CD14-positive monocyte (primary cell): ENCODE measurements around the gene RPS6KA5. TPM values are rescaled to one million over a fixed set of nuclear protein-coding genes. Genes with fewer than 3 reads are reported as not detected.

Source experiments
- DNase-seq, 3 donors: peaks; one replicate each; pipeline ENCODE4 v3.0.0-alpha.2; 2011 to 2022
- H2AFZ ChIP-seq: 2 replicates; pipeline ENCODE4 v1.6.0; 2012; ENCODE audit warnings: mild to moderate bottlenecking, low read depth, low read length, inconsistent platforms; ENCODE audit not compliant: insufficient read depth, poor library complexity, severe bottlenecking
- H3K27ac ChIP-seq, 2 donors: 1 replicate in 1 of 2; 2 replicates in 1 of 2; pipeline ENCODE4 v1.5.1; 2012 to 2013; ENCODE audit warnings: low read length in 2 of 2, control low read depth in 1 of 2, inconsistent platforms in 1 of 2, low read depth in 1 of 2, mild to moderate bottlenecking in 1 of 2
- H3K27me3 ChIP-seq, 2 donors: one replicate each; pipeline versions ENCODE4 v1.6.0 to v1.6.1; 2011 to 2013; ENCODE audit warnings: low read length in 2 of 2; ENCODE audit not compliant: control insufficient read depth in 2 of 2, insufficient read depth in 2 of 2
- H3K36me3 ChIP-seq, 2 donors: replicated peaks in 1 of 2; 1 replicate in 1 of 2; 2 replicates in 1 of 2; pipeline versions ENCODE4 v1.5.1 to v1.6.1; 2012 to 2013; ENCODE audit warnings: low read length in 2 of 2, control low read depth in 1 of 2, inconsistent platforms in 1 of 2, mild to moderate bottlenecking in 1 of 2; ENCODE audit not compliant: insufficient read depth in 2 of 2, control insufficient read depth in 1 of 2
- H3K4me1 ChIP-seq, 2 donors: 1 replicate in 1 of 2; 2 replicates in 1 of 2; pipeline versions ENCODE4 v1.5.1 to v1.6.1; 2012 to 2013; ENCODE audit warnings: low read length in 2 of 2, control low read depth in 1 of 2, inconsistent platforms in 1 of 2, mild to moderate bottlenecking in 1 of 2, moderate library complexity in 1 of 2; ENCODE audit not compliant: insufficient read depth in 2 of 2, control insufficient read depth in 1 of 2
- H3K4me2 ChIP-seq: replicated peaks from 2 replicates; pipeline ENCODE3; 2012; ENCODE audit warnings: low read length, moderate library complexity, mild to moderate bottlenecking; ENCODE audit not compliant: poor library complexity, severe bottlenecking; ENCODE audit errors: extremely low read depth
- H3K4me3 ChIP-seq, 3 experiments: fragments of 200-600 bp in 1 of 3; sonication (generic) in 1 of 3; replicated peaks in 1 of 3; 1 replicate in 2 of 3; 2 replicates in 1 of 3; pipeline ENCODE4 v1.5.1; 2011 to 2013; ENCODE audit warnings: low read length in 3 of 3, mild to moderate bottlenecking in 3 of 3, control low read depth in 2 of 3, low read depth in 2 of 3, inconsistent platforms in 1 of 3, moderate library complexity in 1 of 3
- H3K79me2 ChIP-seq: 2 replicates; pipeline ENCODE4 v1.6.0; 2012; ENCODE audit warnings: mild to moderate bottlenecking, control low read depth, inconsistent platforms, low read length, moderate library complexity; ENCODE audit not compliant: insufficient read depth
- H3K9ac ChIP-seq: 2 replicates; pipeline ENCODE4 v1.6.0; 2017; ENCODE audit warnings: low read length, mild to moderate bottlenecking; ENCODE audit not compliant: insufficient read depth, poor library complexity, severe bottlenecking
- H3K9me3 ChIP-seq, 2 donors: replicated peaks in 1 of 2; 1 replicate in 1 of 2; 2 replicates in 1 of 2; pipeline versions ENCODE4 v1.5.1 to v1.6.1; 2012 to 2013; ENCODE audit warnings: low read length in 2 of 2, control low read depth in 1 of 2; ENCODE audit not compliant: control insufficient read depth in 1 of 2, insufficient read depth in 1 of 2
- H4K20me1 ChIP-seq: 2 replicates; pipeline ENCODE4 v1.6.0; 2012; ENCODE audit warnings: mild to moderate bottlenecking, low read length, control low read depth, moderate library complexity; ENCODE audit not compliant: insufficient read depth
- H3K27ac Mint-ChIP-seq, 7 donors: one replicate each; pipeline ENCODE4 v1.8.0; 2020; ENCODE audit warnings: mild to moderate bottlenecking in 7 of 7, mixed read lengths in 7 of 7, moderate library complexity in 6 of 7, inconsistent platforms in 2 of 7
- H3K27me3 Mint-ChIP-seq, 3 donors: one replicate each; pipeline ENCODE4 v1.8.0; 2021 to 2022; ENCODE audit warnings: low read depth in 3 of 3, mild to moderate bottlenecking in 3 of 3, mixed read lengths in 3 of 3, moderate library complexity in 3 of 3, inconsistent platforms in 1 of 3
- H3K36me3 Mint-ChIP-seq, 2 donors: one replicate each; pipeline ENCODE4 v1.8.0; 2020; ENCODE audit warnings: mixed read lengths in 2 of 2, inconsistent platforms in 1 of 2, mild to moderate bottlenecking in 1 of 2
- H3K4me1 Mint-ChIP-seq: one replicate; pipeline ENCODE4 v1.8.0; 2020; ENCODE audit warnings: mild to moderate bottlenecking, mixed read lengths
- H3K4me3 Mint-ChIP-seq, 2 donors: one replicate each; pipeline ENCODE4 v1.8.0; 2020; ENCODE audit warnings: mild to moderate bottlenecking in 2 of 2, mixed read lengths in 2 of 2, moderate library complexity in 1 of 2
- H3K9me3 Mint-ChIP-seq, 7 donors: one replicate each; pipeline ENCODE4 v1.8.0; 2020 to 2022; ENCODE audit warnings: mixed read lengths in 7 of 7, mild to moderate bottlenecking in 6 of 7, moderate library complexity in 6 of 7, inconsistent platforms in 2 of 7
- WGBS: methylation state at CpG from one replicate; pipeline ENCODE4 v1.1.5; 2013; ENCODE audit warnings: missing lambda C conversion rate; ENCODE audit not compliant: insufficient coverage; 5-methylcytosine and 5-hydroxymethylcytosine counted together
- intact Hi-C, 2 donors: fragments of 100-400 bp; cut with micrococcal nuclease; formaldehyde crosslinking; loops; one replicate each; pipeline versions ENCODE4 v1.15.0 to v1.15.1; 2023
- polyA plus RNA-seq, 3 donors: library from polyadenylated mRNA; depleted of rRNA in 1 of 3; unstranded in 2 of 3; stranded (reverse) in 1 of 3; fragments of 300-500 nt in 2 of 3; fragments of >200 nt in 1 of 3; fragmentation: Illumina TruSeq in 2 of 3; gene quantifications; 1 replicate in 2 of 3; 2 replicates in 1 of 3; pipeline ENCODE4 v1.2.3, GENCODE V29; 2012 to 2021
- TF ChIP-seq, protein P1 (sequence below): fragments of 200-600 bp; IDR thresholded peaks from one replicate; pipeline ENCODE4 v1.8.0; 2022; ENCODE audit warnings: antibody characterized with exemption, mild to moderate bottlenecking

Gene RPS6KA5
- polyA plus RNA-seq, 3 donors = 4.4 to 10.1 (median 7.9) TPM

DNA sequence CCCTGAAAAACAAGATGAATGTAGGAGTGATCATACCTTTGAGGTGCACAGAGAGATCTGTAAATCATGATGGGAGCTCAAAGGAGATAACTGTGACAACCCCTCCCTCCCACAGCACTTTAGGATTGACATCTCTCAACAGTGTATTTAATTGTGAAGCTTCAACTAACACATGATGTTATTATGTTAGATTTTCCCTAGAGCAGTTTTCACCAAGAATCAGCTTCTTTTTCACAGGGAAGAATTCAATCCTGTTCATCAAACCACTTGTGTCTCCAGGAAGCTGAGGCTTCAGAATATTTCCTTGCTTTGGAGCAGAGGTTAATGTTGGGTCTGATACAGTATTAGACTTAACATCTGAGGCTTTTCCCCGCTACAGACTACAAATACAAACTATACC lies 11.8 kb downstream of the RPS6KA5 start:
- H3K9me3 ChIP-seq = no peaks in the 10 kb centered on the region
- WGBS = no CpG with 5 or more reads among the region's 1 CpG
- Mint-ChIP-seq H3K4me1 (peaks cover 15% of the 10 kb centered on the region), H3K9me3 (no peaks in the 10 kb centered on the region), H3K4me3 (no peak overlapping the region), H3K36me3 (no peaks in the 10 kb centered on the region), H3K27me3 (peaks cover 0 to 1% (median 1%) of the 10 kb centered on the region in 3 donors), H3K27ac (peak overlapping the region in 1 of 7 donors; percentile 32)
- H3K4me1 ChIP-seq = peaks cover 5 to 7% of the 10 kb centered on the region in 2 donors
- no peaks in the 10 kb centered on the region for H3K27me3 ChIP-seq
- peaks cover 11% of the 10 kb centered on the region for H4K20me1 ChIP-seq
- no peak overlapping the region for H2AFZ ChIP-seq
- H3K79me2 ChIP-seq = peaks cover 55% of the 10 kb centered on the region
- H3K9ac ChIP-seq = no peak overlapping the region
- TF ChIP-seq, protein P1, sequence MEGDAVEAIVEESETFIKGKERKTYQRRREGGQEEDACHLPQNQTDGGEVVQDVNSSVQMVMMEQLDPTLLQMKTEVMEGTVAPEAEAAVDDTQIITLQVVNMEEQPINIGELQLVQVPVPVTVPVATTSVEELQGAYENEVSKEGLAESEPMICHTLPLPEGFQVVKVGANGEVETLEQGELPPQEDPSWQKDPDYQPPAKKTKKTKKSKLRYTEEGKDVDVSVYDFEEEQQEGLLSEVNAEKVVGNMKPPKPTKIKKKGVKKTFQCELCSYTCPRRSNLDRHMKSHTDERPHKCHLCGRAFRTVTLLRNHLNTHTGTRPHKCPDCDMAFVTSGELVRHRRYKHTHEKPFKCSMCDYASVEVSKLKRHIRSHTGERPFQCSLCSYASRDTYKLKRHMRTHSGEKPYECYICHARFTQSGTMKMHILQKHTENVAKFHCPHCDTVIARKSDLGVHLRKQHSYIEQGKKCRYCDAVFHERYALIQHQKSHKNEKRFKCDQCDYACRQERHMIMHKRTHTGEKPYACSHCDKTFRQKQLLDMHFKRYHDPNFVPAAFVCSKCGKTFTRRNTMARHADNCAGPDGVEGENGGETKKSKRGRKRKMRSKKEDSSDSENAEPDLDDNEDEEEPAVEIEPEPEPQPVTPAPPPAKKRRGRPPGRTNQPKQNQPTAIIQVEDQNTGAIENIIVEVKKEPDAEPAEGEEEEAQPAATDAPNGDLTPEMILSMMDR = no peak
- no peaks in the 10 kb centered on the region for H3K36me3 ChIP-seq
- peak overlapping the region; percentile 31 for H3K4me2 ChIP-seq
- no peak for DNase-seq
- peak overlapping the region in 1 of 2 donors; percentile 36 for H3K27ac ChIP-seq
- no peak overlapping the region for H3K4me3 ChIP-seq
- intact Hi-C loops = no loop called here

DNA sequence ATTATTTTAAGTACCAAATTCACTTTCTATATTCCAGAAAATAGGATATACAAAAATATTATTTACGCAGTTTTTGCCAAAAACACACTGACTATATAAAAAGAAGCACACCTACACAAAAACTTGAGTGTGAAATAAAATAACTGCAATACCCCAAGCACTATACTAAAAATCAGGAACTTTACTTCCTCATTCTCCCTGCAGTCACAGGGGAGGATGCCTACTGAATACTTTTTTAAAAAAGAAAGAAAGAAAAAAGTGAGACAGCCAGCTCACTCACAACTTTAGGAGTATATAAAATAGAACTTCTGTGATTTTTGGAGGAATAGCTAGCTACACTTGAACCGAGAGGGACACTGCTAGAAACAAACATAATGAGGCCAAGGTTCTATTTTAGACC lies 12.2 kb downstream of the RPS6KA5 start:
- peak overlapping the region in 1 of 7 donors; percentile 32 for H3K27ac Mint-ChIP-seq

More for the DNA sequence above, 12.2 kb downstream of the RPS6KA5 start:
- Histone ChIP-seq H3K9me3 (no peaks in the 10 kb centered on the region), H3K79me2 (peaks cover 54% of the 10 kb centered on the region), H3K4me3 (no peak overlapping the region), H3K27me3 (no peaks in the 10 kb centered on the region), H3K27ac (peak overlapping the region in 1 of 2 donors; percentile 36), H3K4me2 (peak overlapping the region; percentile 31), H2AFZ (no peak overlapping the region), H3K9ac (no peak overlapping the region), H4K20me1 (peaks cover 8% of the 10 kb centered on the region), H3K4me1 (peaks cover 5 to 7% of the 10 kb centered on the region in 2 donors), H3K36me3 (no peaks in the 10 kb centered on the region)
- Mint-ChIP-seq H3K9me3 (no peaks in the 10 kb centered on the region), H3K36me3 (no peaks in the 10 kb centered on the region), H3K27me3 (peaks cover 0 to 1% (median 1%) of the 10 kb centered on the region in 3 donors), H3K4me3 (no peak overlapping the region), H3K4me1 (peaks cover 15% of the 10 kb centered on the region)
- peak in 2 of 3 donors; percentile 11 to 28 for DNase-seq
- intact Hi-C loops = no loop called here
- TF ChIP-seq, protein P1 = no peak
- WGBS = no CpG with 5 or more reads among the region's 2 CpGs
